HG03378 (cell line): ENCODE results near the gene KANSL2.
"Not testable (repeated sequence)": the region's sequence is repeated elsewhere in the genome, so short reads cannot be mapped to it uniquely, and the experiment has no call there.

Experiments used
- ATAC-seq: cut with Tn5 transposase; IDR thresholded peaks from one replicate; pipeline ENCODE4 v1.9.1; 2021; ENCODE audit warnings: mild to moderate bottlenecking, moderate library complexity; ENCODE audit not compliant: unreplicated experiment

KANSL2 gene

GRCh38 chr12:48681710-48682532 is at the start of gene KANSL2:
Gene KANSL2 (minus strand): TSS chr12:48682238. CDS start chr12:48681632, 606 bp downstream.
- ATAC-seq: peak; percentile 99

GRCh38 chr12:48728807-48729206 is 46.8 kb upstream of the KANSL2 start:
- no peak for ATAC-seq

GRCh38 chr12:48720737-48721136 is 38.7 kb upstream of the KANSL2 start:
- ATAC-seq: not testable (repeated sequence)

- not testable (repeated sequence) for ATAC-seq
Measured at GRCh38 chr12:48720171-48720570, 38.1 kb upstream of the KANSL2 start.

GRCh38 chr12:48719002-48719401 is 37.0 kb upstream of the KANSL2 start:
- not testable (repeated sequence) for ATAC-seq

GRCh38 chr12:48717252-48717695 is 35.2 kb upstream of the KANSL2 start:
- no peak for ATAC-seq

- ATAC-seq: peak; percentile 97
Measured at GRCh38 chr12:48716493-48717251, 34.6 kb upstream of the KANSL2 start, which contains the start of gene CCNT1. Gene CCNT1 (minus strand): TSS chr12:48716707. CDS start chr12:48716675, 32 bp downstream.

- no peak for ATAC-seq
Measured at GRCh38 chr12:48716168-48716492, 34.1 kb upstream of the KANSL2 start.

GRCh38 chr12:48712209-48712608 is 30.2 kb upstream of the KANSL2 start:
- ATAC-seq: no peak

- not testable (repeated sequence) for ATAC-seq
Measured at GRCh38 chr12:48698822-48699221, 16.8 kb upstream of the KANSL2 start.

GRCh38 chr12:48696626-48697025 is 14.6 kb upstream of the KANSL2 start:
- no peak for ATAC-seq

GRCh38 chr12:48695859-48696258 is 13.8 kb upstream of the KANSL2 start:
- ATAC-seq: no peak

GRCh38 chr12:48694038-48694437 is 12.0 kb upstream of the KANSL2 start:
- no peak for ATAC-seq

GRCh38 chr12:48693572-48693971 is 11.5 kb upstream of the KANSL2 start:
- no peak for ATAC-seq

GRCh38 chr12:48691826-48692487 is 9.9 kb upstream of the KANSL2 start:
- ATAC-seq: no peak

- ATAC-seq: no peak
Measured at GRCh38 chr12:48690990-48691389, 9.0 kb upstream of the KANSL2 start.

GRCh38 chr12:48690436-48690835 is 8.4 kb upstream of the KANSL2 start:
- ATAC-seq: no peak

- no peak for ATAC-seq
Measured at GRCh38 chr12:48688836-48689235, 6.8 kb upstream of the KANSL2 start.

- no peak for ATAC-seq
Measured at GRCh38 chr12:48687592-48687991, 5.6 kb upstream of the KANSL2 start.

- no peak for ATAC-seq
Measured at GRCh38 chr12:48686615-48687334, 4.7 kb upstream of the KANSL2 start.
